IMR-90 (cell line): ENCODE data around the gene MCF2L. TPM values are rescaled to one million over a fixed set of nuclear protein-coding genes. Genes with fewer than 3 reads are reported as not detected.

ENCODE experiments used
- ATAC-seq: fragments of 200-7000 bp; cut with Tn5 transposase; 2 replicates; pipeline ENCODE4 v1.9.1; 2020; ENCODE audit warnings: low read depth, mild to moderate bottlenecking, moderate library complexity
- BruUV-seq: library from RNA; stranded (reverse); fragments of 400-500 nt; replicated peaks from 2 replicates; lab custom pipeline; 2021; lab: Mats Ljungman, UMichigan
- CTCF ChIA-PET: fragments of 300-600 bp; formaldehyde crosslinking; extraction: SDS; loops from one replicate; lab custom pipeline; 2021; ENCODE audit warnings: antibody characterized with exemption; lab: Yijun Ruan, JAX
- POLR2A ChIA-PET: fragments of 300-600 bp; sonication (Branson Sonifier 250); formaldehyde crosslinking; loops from one replicate; lab custom pipeline; 2022; ENCODE audit warnings: antibody characterized with exemption; ENCODE audit not compliant: unreplicated experiment; lab: Charles Lee
- DNase-seq: peaks from one replicate; pipeline ENCODE4 v3.0.0; 2013
- H2AFZ ChIP-seq: replicated peaks from 2 replicates; pipeline ENCODE3; 2013; ENCODE audit warnings: low read length, mild to moderate bottlenecking; ENCODE audit not compliant: poor library complexity
- H2AK5ac ChIP-seq: 2 replicates; pipeline ENCODE4 v1.6.1; 2013; ENCODE audit warnings: low read depth, low read length, inconsistent platforms
- H2AK9ac ChIP-seq: replicated peaks from 2 replicates; pipeline ENCODE3; 2013; ENCODE audit warnings: mild to moderate bottlenecking, low read depth, low read length, moderate library complexity; ENCODE audit not compliant: poor library complexity
- H2BK120ac ChIP-seq: 2 replicates; pipeline ENCODE4 v1.6.1; 2013; ENCODE audit warnings: low read depth, low read length, inconsistent platforms
- H2BK15ac ChIP-seq: 3 replicates; pipeline ENCODE4 v1.6.1; 2013; ENCODE audit warnings: low read depth, low read length, inconsistent platforms
- H2BK20ac ChIP-seq: 2 replicates; pipeline ENCODE4 v1.6.1; 2013; ENCODE audit warnings: low read depth, mild to moderate bottlenecking, inconsistent platforms, low read length, moderate library complexity
- H2BK5ac ChIP-seq: 2 replicates; pipeline ENCODE4 v1.6.1; 2013; ENCODE audit warnings: mild to moderate bottlenecking, low read depth, low read length, inconsistent platforms; ENCODE audit not compliant: poor library complexity, severe bottlenecking
- H3K14ac ChIP-seq: replicated peaks from 2 replicates; pipeline ENCODE4 v1.6.1; 2013; ENCODE audit warnings: low read depth, low read length, inconsistent platforms
- H3K18ac ChIP-seq: 2 replicates; pipeline ENCODE4 v1.6.1; 2013; ENCODE audit warnings: low read depth, low read length, control low read depth
- H3K23ac ChIP-seq: 2 replicates; pipeline ENCODE4 v1.6.1; 2013; ENCODE audit warnings: low read depth, low read length, inconsistent platforms
- H3K27ac ChIP-seq: 2 replicates; pipeline ENCODE4 v1.5.1; 2013; ENCODE audit warnings: mild to moderate bottlenecking, control low read depth, low read length; ENCODE audit not compliant: insufficient read depth
- H3K27me3 ChIP-seq: 2 replicates; pipeline ENCODE4 v1.6.1; 2013; ENCODE audit warnings: low read length; ENCODE audit not compliant: control insufficient read depth, insufficient read depth
- H3K36me3 ChIP-seq: 2 replicates; pipeline ENCODE4 v1.6.1; 2013; ENCODE audit warnings: low read length, mixed read lengths; ENCODE audit not compliant: control insufficient read depth, insufficient read depth
- H3K4ac ChIP-seq: 2 replicates; pipeline ENCODE4 v1.6.1; 2013; ENCODE audit warnings: low read depth, low read length, inconsistent platforms
- H3K4me1 ChIP-seq: 2 replicates; pipeline ENCODE4 v1.6.1; 2013; ENCODE audit warnings: low read length, mixed read lengths; ENCODE audit not compliant: control insufficient read depth, insufficient read depth
- H3K4me2 ChIP-seq: 2 replicates; pipeline ENCODE4 v1.6.1; 2013; ENCODE audit warnings: low read depth, mild to moderate bottlenecking, control low read depth, low read length, moderate library complexity
- H3K4me3 ChIP-seq: 2 replicates; pipeline ENCODE4 v1.5.1; 2013; ENCODE audit warnings: low read depth, mild to moderate bottlenecking, control low read depth, low read length, moderate library complexity; ENCODE audit not compliant: insufficient read depth
- H3K56ac ChIP-seq: 2 replicates; pipeline ENCODE4 v1.6.1; 2013; ENCODE audit warnings: low read length, inconsistent platforms; ENCODE audit not compliant: insufficient read depth; ENCODE audit errors: extremely low read depth
- H3K79me1 ChIP-seq, 2 experiments: 2 replicates each; pipeline ENCODE4 v1.6.1; 2013; ENCODE audit warnings: low read length in 2 of 2, inconsistent platforms in 1 of 2, low read depth in 1 of 2
- H3K9ac ChIP-seq: 2 replicates; pipeline ENCODE4 v1.6.1; 2013; ENCODE audit warnings: low read depth, low read length, control low read depth
- H3K9me1 ChIP-seq: 2 replicates; pipeline ENCODE4 v1.6.1; 2013; ENCODE audit warnings: low read length, inconsistent platforms; ENCODE audit not compliant: insufficient read depth
- H3K9me3 ChIP-seq: 2 replicates; pipeline ENCODE4 v1.6.1; 2013; ENCODE audit warnings: low read length; ENCODE audit not compliant: control insufficient read depth, insufficient read depth
- H4K20me1 ChIP-seq: 2 replicates; pipeline ENCODE4 v1.6.1; 2013; ENCODE audit warnings: low read length, inconsistent platforms; ENCODE audit not compliant: insufficient read depth
- H4K5ac ChIP-seq: 2 replicates; pipeline ENCODE4 v1.6.1; 2013; ENCODE audit warnings: mild to moderate bottlenecking, low read depth, low read length, control low read depth
- H4K8ac ChIP-seq, 2 experiments: 2 replicates each; pipeline ENCODE4 v1.6.1; 2013; ENCODE audit warnings: low read depth in 2 of 2, low read length in 2 of 2, control low read depth in 1 of 2, inconsistent platforms in 1 of 2
- H4K91ac ChIP-seq: 2 replicates; pipeline ENCODE4 v1.6.1; 2013; ENCODE audit warnings: low read depth, low read length, inconsistent platforms; ENCODE audit not compliant: insufficient read depth
- CEBPB ChIP-seq: IDR thresholded peaks from 2 replicates; pipeline ENCODE4 v1.6.1; 2012; ENCODE audit warnings: low read depth, low read length, improper control_type of control experiment
- CHD1 ChIP-seq: IDR thresholded peaks from 2 replicates; pipeline ENCODE4 v1.6.1; 2012; ENCODE audit warnings: low read depth, low read length, improper control_type of control experiment
- MXI1 ChIP-seq: IDR thresholded peaks from 2 replicates; pipeline ENCODE4 v1.6.1; 2012; ENCODE audit warnings: low read depth, mild to moderate bottlenecking, low read length, moderate library complexity, borderline replicate concordance
- SMC3 ChIP-seq: fragments of 150-350 bp; IDR thresholded peaks from 2 replicates; pipeline ENCODE4 v1.6.1; 2016; ENCODE audit warnings: low read depth, mild to moderate bottlenecking, antibody characterized with exemption, low read length, moderate library complexity
- WGBS, 2 experiments: methylation state at CpG; one replicate each; pipeline versions ENCODE4 v1.1.5 to v1.1.7; 2013; ENCODE audit warnings: missing lambda C conversion rate in 2 of 2; ENCODE audit not compliant: insufficient read length in 1 of 2; ENCODE audit errors: extremely low coverage in 2 of 2; 5-methylcytosine and 5-hydroxymethylcytosine counted together
- dilution Hi-C: fragments of 300-500 bp; cut with HindIII; formaldehyde crosslinking; loops from one replicate; pipeline ENCODE4 v1.14.3; 2018; ENCODE audit warnings: low sequenced_read_pairs; ENCODE audit not compliant: unreplicated experiment
- in situ Hi-C: fragments of 300-500 bp; cut with MboI; formaldehyde crosslinking; loops from 3 replicates; pipeline ENCODE4 v1.14.3; 2019; ENCODE audit warnings: low sequenced_read_pairs, inconsistent platforms, mixed read lengths
- intact Hi-C: fragments of 100-400 bp; cut with micrococcal nuclease; formaldehyde crosslinking; loops from 2 replicates; pipeline ENCODE4 v1.10.0; 2022
- polyA plus RNA-seq, 3 experiments: library from polyadenylated mRNA; depleted of rRNA; stranded (reverse); fragments of >200 nt; gene quantifications; 2 replicates each; pipeline ENCODE4 v1.2.3, GENCODE V29; 2012; ENCODE audit warnings: low replicate concordance in 1 of 3
- total RNA-seq: library from RNA; depleted of rRNA; stranded (reverse); fragments of >200 nt; gene quantifications from 2 replicates; pipeline ENCODE4 v1.2.3, GENCODE V29; 2012
- TF ChIP-seq, protein P1 (sequence below): conservative IDR thresholded peaks from 2 replicates; pipeline ENCODE4 v1.5.1; 2012; ENCODE audit warnings: mild to moderate bottlenecking, low read depth, low read length, improper control_type of control experiment

Gene MCF2L
- total and polyA plus RNA-seq, 2 of the 4 experiments (the other 2 are of a cell fraction), result 0.18 TPM; not detected in 1

DNA sequence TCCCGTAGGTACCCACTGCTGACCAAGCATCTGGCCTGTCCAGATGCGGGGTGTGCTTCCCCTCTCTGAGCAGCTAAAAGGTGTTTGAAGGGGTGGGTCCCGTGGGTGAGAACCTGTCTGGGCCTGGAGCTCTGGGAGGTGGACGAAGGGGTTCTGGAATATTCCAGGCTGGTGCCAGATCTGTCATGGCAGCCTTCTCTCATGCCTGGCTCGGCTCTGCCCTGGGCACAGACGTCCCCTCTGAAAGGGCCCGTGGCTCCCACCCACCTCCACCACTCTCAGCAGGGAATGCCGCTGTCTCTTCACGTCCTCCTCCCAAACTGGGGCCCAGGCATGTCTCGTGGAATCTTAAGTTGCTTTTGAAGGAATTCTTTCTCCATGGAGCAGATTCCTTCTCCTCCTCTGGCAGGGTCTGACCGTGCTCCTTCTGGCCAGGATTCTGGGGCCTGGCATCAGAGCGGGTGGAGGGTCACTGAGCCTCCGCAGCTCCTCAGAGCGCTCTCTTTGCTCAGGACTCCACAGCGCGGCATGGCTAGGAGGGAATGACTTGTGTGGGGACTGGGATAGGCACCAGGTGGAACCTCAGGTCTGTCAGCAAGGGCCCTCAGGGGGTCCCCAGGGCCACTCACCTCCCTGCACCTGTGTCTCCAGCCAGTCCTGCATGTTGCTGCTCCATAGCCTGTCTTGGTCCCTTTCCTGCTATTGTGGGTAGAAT is 5.9 kb upstream of the MCF2L start:
- POLR2A ChIA-PET, result no interaction called here

More for the DNA sequence above, 5.9 kb upstream of the MCF2L start:
- H3K23ac ChIP-seq, result no peak overlapping the region
- H3K56ac ChIP-seq, result no peak overlapping the region
- no TSS peak for BruUV-seq
- intact Hi-C loops (no loop called here), dilution Hi-C loops (no loop called here), in situ Hi-C loops (no loop called here)
- no peak overlapping the region for H2BK20ac ChIP-seq
- H2BK120ac ChIP-seq, result no peak overlapping the region
- H2AK5ac ChIP-seq, result no peak overlapping the region
- no peaks in the 10 kb centered on the region for H3K9me3 ChIP-seq
- WGBS, 2 experiments, result 48% methylated on average over 4 of the region's 16 CpGs; no CpG with 5 or more reads in 1 of the 2 experiments
- H3K4me2 ChIP-seq, result no peak overlapping the region
- no peaks in the 10 kb centered on the region for H3K4me1 ChIP-seq
- H4K91ac ChIP-seq, result no peak overlapping the region
- H2AFZ ChIP-seq, result no peak overlapping the region
- no peaks in the 10 kb centered on the region for H4K20me1 ChIP-seq
- TF ChIP-seq CHD1 (no peak), MXI1 (no peak), CEBPB (no peak), SMC3 (no peak)
- TF ChIP-seq, protein P1, sequence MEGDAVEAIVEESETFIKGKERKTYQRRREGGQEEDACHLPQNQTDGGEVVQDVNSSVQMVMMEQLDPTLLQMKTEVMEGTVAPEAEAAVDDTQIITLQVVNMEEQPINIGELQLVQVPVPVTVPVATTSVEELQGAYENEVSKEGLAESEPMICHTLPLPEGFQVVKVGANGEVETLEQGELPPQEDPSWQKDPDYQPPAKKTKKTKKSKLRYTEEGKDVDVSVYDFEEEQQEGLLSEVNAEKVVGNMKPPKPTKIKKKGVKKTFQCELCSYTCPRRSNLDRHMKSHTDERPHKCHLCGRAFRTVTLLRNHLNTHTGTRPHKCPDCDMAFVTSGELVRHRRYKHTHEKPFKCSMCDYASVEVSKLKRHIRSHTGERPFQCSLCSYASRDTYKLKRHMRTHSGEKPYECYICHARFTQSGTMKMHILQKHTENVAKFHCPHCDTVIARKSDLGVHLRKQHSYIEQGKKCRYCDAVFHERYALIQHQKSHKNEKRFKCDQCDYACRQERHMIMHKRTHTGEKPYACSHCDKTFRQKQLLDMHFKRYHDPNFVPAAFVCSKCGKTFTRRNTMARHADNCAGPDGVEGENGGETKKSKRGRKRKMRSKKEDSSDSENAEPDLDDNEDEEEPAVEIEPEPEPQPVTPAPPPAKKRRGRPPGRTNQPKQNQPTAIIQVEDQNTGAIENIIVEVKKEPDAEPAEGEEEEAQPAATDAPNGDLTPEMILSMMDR, result no peak
- no peaks in the 10 kb centered on the region for H3K36me3 ChIP-seq
- H3K27me3 ChIP-seq, result peaks cover 65% of the 10 kb centered on the region
- H2BK15ac ChIP-seq, result no peak overlapping the region
- no peaks in the 10 kb centered on the region for H3K9me1 ChIP-seq
- H2AK9ac ChIP-seq, result no peak overlapping the region
- DNase-seq (no peak), ATAC-seq (no peak)
- no peak overlapping the region for H4K5ac ChIP-seq
- no peaks in the 10 kb centered on the region for H3K79me1 ChIP-seq
- no peak overlapping the region for H4K8ac ChIP-seq
- H2BK5ac ChIP-seq, result no peak overlapping the region
- no peak overlapping the region for H3K9ac ChIP-seq
- CTCF ChIA-PET, result no interaction called here
- H3K18ac ChIP-seq, result no peak overlapping the region
- no peak overlapping the region for H3K4me3 ChIP-seq
- H3K27ac ChIP-seq, result no peak overlapping the region
- no peak overlapping the region for H3K14ac ChIP-seq
- no peak overlapping the region for H3K4ac ChIP-seq
